Esophagus muscularis mucosa (tissue), 4 donors: ENCODE measurements around the gene HIBADH. TPM values are rescaled to one million over a fixed set of nuclear protein-coding genes. Genes with fewer than 3 reads are reported as not detected.

Source experiments
- DNase-seq: peaks from one replicate; pipeline ENCODE4 v3.0.0-alpha.2; 2017; ENCODE audit errors: extremely low spot score
- H3K27ac ChIP-seq, 4 donors: fragments of 200-600 bp; sonication (generic); replicated peaks in 1 of 4; 1 replicate in 3 of 4; 2 replicates in 1 of 4; pipeline ENCODE4 v1.5.1; 2016 to 2019; ENCODE audit warnings: mild to moderate bottlenecking in 1 of 4
- H3K27me3 ChIP-seq, 4 donors: fragments of 200-600 bp; sonication (generic); one replicate each; pipeline versions ENCODE4 v1.5.1 to v1.6.0; 2016 to 2019
- H3K36me3 ChIP-seq, 4 donors: fragments of 200-600 bp; sonication (generic); one replicate each; pipeline ENCODE4 v1.5.1; 2016 to 2019
- H3K4me1 ChIP-seq, 4 donors: fragments of 200-600 bp; sonication (generic); one replicate each; pipeline ENCODE4 v1.5.1; 2016 to 2019
- H3K4me3 ChIP-seq, 4 donors: fragments of 200-600 bp; sonication (generic); 1 replicate in 2 of 4; 2 replicates in 2 of 4; pipeline ENCODE4 v1.5.1; 2016 to 2019; ENCODE audit warnings: mild to moderate bottlenecking in 4 of 4, moderate library complexity in 1 of 4
- H3K9me3 ChIP-seq, 4 donors: fragments of 200-600 bp; sonication (generic); 1 replicate in 3 of 4; 2 replicates in 1 of 4; pipeline ENCODE4 v1.5.1; 2016 to 2019
- CTCF ChIP-seq, 3 experiments: fragments of 200-600 bp in 2 of 3; fragments of 450-650 bp in 1 of 3; sonication (generic) in 2 of 3; IDR thresholded peaks; one replicate each; pipeline ENCODE4 v1.5.1; 2017 to 2019; ENCODE audit warnings: antibody characterized with exemption in 3 of 3, mild to moderate bottlenecking in 2 of 3, moderate library complexity in 1 of 3
- EP300 ChIP-seq: sonication (generic); formaldehyde crosslinking; IDR thresholded peaks from one replicate; pipeline ENCODE4 v1.6.1; 2017; ENCODE audit warnings: antibody characterized with exemption
- POLR2A ChIP-seq: fragments of 450-650 bp; IDR thresholded peaks from one replicate; pipeline ENCODE4 v1.6.1; 2017; ENCODE audit warnings: antibody characterized with exemption, moderate library complexity, mild to moderate bottlenecking, low read depth
- POLR2AphosphoS5 ChIP-seq, 2 donors: sonication (generic); formaldehyde crosslinking; IDR thresholded peaks; one replicate each; pipeline ENCODE4 v1.6.1; 2017; ENCODE audit warnings: antibody characterized with exemption in 2 of 2
- WGBS: methylation state at CpG from one replicate; pipeline ENCODE4 v1.1.5; 2018; 5-methylcytosine and 5-hydroxymethylcytosine counted together
- intact Hi-C: fragments of 100-400 bp; cut with DNase I; formaldehyde crosslinking; loops from one replicate; pipeline ENCODE4 v1.15.1; 2023
- total RNA-seq, 4 donors: library from RNA; depleted of rRNA; stranded (reverse); fragments of >200 nt; gene quantifications; one replicate each; pipeline versions ENCODE4 v1.1.0 to v1.2.1, GENCODE V29; 2016

Gene HIBADH
- total RNA-seq, 4 donors from 2014 or later, result 45.4 to 66.0 (median 52.3) TPM

DNA sequence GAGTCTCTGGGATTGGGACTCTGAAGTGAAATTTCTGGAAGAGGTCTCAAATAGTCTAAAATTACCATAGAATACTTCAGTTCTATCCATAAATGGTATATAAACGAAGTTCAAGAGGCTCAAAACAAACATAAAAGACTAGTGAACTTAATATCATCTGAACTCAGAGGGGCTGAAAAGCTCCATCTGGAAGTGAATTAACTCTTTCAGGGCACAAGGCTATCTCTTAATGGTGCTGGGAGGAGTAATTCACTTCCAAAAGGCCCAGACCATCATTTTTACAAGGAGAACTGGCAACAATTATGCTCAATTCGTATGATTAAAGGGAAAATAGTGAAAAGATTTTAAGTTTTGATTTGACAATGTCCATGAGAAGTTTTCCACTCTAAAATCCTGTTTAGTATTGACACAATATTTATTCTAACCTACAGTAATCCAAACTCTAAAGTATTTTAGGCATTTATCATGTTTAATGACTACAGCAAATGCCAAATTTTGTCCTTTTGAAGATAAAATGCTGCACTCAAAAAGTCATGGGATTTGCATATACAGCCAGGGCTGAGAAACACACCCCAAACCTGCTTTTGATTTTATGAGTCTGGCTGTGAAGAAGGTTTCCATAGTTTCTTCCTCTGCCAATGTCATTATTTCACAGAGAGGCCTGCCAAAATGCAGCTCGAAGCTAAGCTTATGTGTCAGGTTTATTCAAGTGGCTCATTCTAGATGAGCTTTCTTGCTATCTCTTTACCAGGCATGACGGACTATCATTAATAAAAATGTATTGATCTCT, 143.9 kb downstream of the HIBADH start:
- no peak overlapping the region for H3K27ac ChIP-seq
- no peaks in the 10 kb centered on the region for H3K9me3 ChIP-seq
- no peak for DNase-seq
- intact Hi-C loops, result no loop called here
- WGBS, result 59% methylated on average over 4 of the region's 4 CpGs
- H3K4me3 ChIP-seq, result no peak overlapping the region
- H3K36me3 ChIP-seq, result no peaks in the 10 kb centered on the region
- TF ChIP-seq POLR2AphosphoS5 (IDR thresholded peaks at IDR 0.05), result no peak
- no peak for TF ChIP-seq CTCF (IDR thresholded peaks at IDR 0.05)
- TF ChIP-seq POLR2A, result no peak
- no peak for TF ChIP-seq EP300
- H3K27me3 ChIP-seq, result no peaks in the 10 kb centered on the region
- peaks cover 0 to 9% (median 0%) of the 10 kb centered on the region in 4 donors for H3K4me1 ChIP-seq

- TF ChIP-seq EP300 (no peak), POLR2AphosphoS5 (IDR thresholded peaks at IDR 0.05) (no peak), POLR2A (no peak), CTCF (IDR thresholded peaks at IDR 0.05) (no peak)
- DNase-seq, result no peak
- H3K27me3 ChIP-seq, result no peaks in the 10 kb centered on the region
- H3K4me1 ChIP-seq, result peaks cover 0 to 9% (median 0%) of the 10 kb centered on the region in 4 donors
- H3K36me3 ChIP-seq, result no peaks in the 10 kb centered on the region
- H3K27ac ChIP-seq, result no peak overlapping the region
- H3K9me3 ChIP-seq, result no peaks in the 10 kb centered on the region
- intact Hi-C loops, result no loop called here
- no peak overlapping the region for H3K4me3 ChIP-seq
Measured at GRCh38 chr7:27516421-27516820, 146.3 kb downstream of the HIBADH start.

GRCh38 chr7:27515933-27516332, 146.8 kb downstream of the HIBADH start:
- intact Hi-C loops, result no loop called here
- WGBS, result 98% methylated on average over 4 of the region's 4 CpGs
- no peaks in the 10 kb centered on the region for H3K27me3 ChIP-seq

DNA sequence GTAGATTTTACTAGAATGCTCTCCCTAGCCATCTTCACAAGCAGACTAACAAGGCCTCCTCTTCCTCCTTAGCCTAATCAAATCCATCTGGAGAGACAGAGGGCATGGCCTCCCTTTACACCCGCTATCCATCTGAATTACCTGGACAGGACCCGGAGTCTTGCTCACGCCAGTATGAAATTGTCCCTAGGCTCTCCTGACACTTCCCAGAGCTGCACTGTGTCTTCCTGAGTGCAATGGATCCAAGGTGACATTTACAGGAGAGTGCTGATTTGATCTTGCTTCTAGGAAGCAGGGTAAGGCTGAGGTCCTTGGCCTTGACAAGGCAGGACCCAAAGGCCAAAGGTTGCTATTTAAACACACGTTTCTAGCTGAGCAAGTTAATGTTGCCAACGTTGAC, 147.8 kb downstream of the HIBADH start:
- no peaks in the 10 kb centered on the region for H3K9me3 ChIP-seq
- DNase-seq, result no peak
- TF ChIP-seq POLR2AphosphoS5 (IDR thresholded peaks at IDR 0.05) (no peak), EP300 (no peak), CTCF (IDR thresholded peaks at IDR 0.05) (no peak), POLR2A (no peak)
- H3K4me3 ChIP-seq, result no peak overlapping the region
- WGBS, result 77% methylated on average over 5 of the region's 5 CpGs
- peaks cover 0 to 4% (median 0%) of the 10 kb centered on the region in 4 donors for H3K4me1 ChIP-seq
- H3K27me3 ChIP-seq, result no peaks in the 10 kb centered on the region
- intact Hi-C loops, result no loop called here
- H3K27ac ChIP-seq, result no peak overlapping the region
- no peaks in the 10 kb centered on the region for H3K36me3 ChIP-seq

More at GRCh38 chr7:27515933-27516332, 146.8 kb downstream of the HIBADH start:
- Histone ChIP-seq H3K9me3 (no peaks in the 10 kb centered on the region), H3K4me1 (peaks cover 0 to 9% (median 0%) of the 10 kb centered on the region in 4 donors), H3K4me3 (no peak overlapping the region), H3K36me3 (no peaks in the 10 kb centered on the region), H3K27ac (no peak overlapping the region)
- no peak for DNase-seq
- TF ChIP-seq EP300, result no peak
- TF ChIP-seq POLR2AphosphoS5 (IDR thresholded peaks at IDR 0.05), result no peak
- no peak for TF ChIP-seq POLR2A
- TF ChIP-seq CTCF (IDR thresholded peaks at IDR 0.05), result no peak
